NCI-H460 (cell line): Measurements from ENCODE around the gene KRTAP12-4. TPM values are rescaled to one million over a fixed set of nuclear protein-coding genes. Genes with fewer than 3 reads are reported as not detected.
"Not testable (repeated sequence)": the region's sequence is repeated elsewhere in the genome, so short reads cannot be mapped to it uniquely, and the experiment has no call there.

Experiments
- DNase-seq: peaks from one replicate; pipeline ENCODE4 v3.0.0-alpha.2; 2016; ENCODE audit warnings: low read depth; ENCODE audit errors: extremely low read depth
- total RNA-seq: library from RNA; depleted of rRNA; stranded (reverse); fragments of >200 nt; shearing (Covaris generic); gene quantifications from 2 replicates; pipeline ENCODE4 v1.2.3, GENCODE V29; 2014

KRTAP12-4 gene
- total RNA-seq, 1 experiment from 2014 or later, result not detected

- DNase-seq, result no peak
Measured at GRCh38 chr21:44658541-44658910, 4.1 kb upstream of the KRTAP12-4 start.

- no peak for DNase-seq
Measured at GRCh38 chr21:44657635-44658540, 3.4 kb upstream of the KRTAP12-4 start, which contains the start of gene KRTAP12-3. Gene KRTAP12-3 (plus strand): TSS chr21:44657932. CDS start chr21:44657980, 48 bp downstream.

GRCh38 chr21:44656868-44657267 lies 2.4 kb upstream of the KRTAP12-4 start:
- DNase-seq, result no peak

GRCh38 chr21:44653656-44654575 lies 543 bp downstream of the KRTAP12-4 start:
- DNase-seq, result no peak

- DNase-seq, result no peak
Measured at GRCh38 chr21:44653123-44653522, 1.3 kb downstream of the KRTAP12-4 start.

- no peak for DNase-seq
Measured at GRCh38 chr21:44650973-44651675, 3.3 kb downstream of the KRTAP12-4 start.

GRCh38 chr21:44650265-44650972 lies 4.0 kb downstream of the KRTAP12-4 start:
- DNase-seq, result no peak

GRCh38 chr21:44649521-44650100 lies 4.8 kb downstream of the KRTAP12-4 start:
- DNase-seq, result no peak

GRCh38 chr21:44648557-44649311 lies 5.7 kb downstream of the KRTAP12-4 start:
- DNase-seq, result no peak

GRCh38 chr21:44647222-44647552 lies 7.3 kb downstream of the KRTAP12-4 start:
- DNase-seq, result no peak

- DNase-seq, result not testable (repeated sequence)
Measured at GRCh38 chr21:44646366-44647221, 7.9 kb downstream of the KRTAP12-4 start, which contains the start of gene KRTAP10-11. Gene KRTAP10-11 (plus strand): TSS chr21:44646414. CDS start chr21:44646459, 45 bp downstream.

GRCh38 chr21:44644878-44645277 lies 9.6 kb downstream of the KRTAP12-4 start:
- no peak for DNase-seq

- DNase-seq, result no peak
Measured at GRCh38 chr21:44643741-44644310, 10.6 kb downstream of the KRTAP12-4 start.

GRCh38 chr21:44640761-44641160 lies 13.7 kb downstream of the KRTAP12-4 start:
- DNase-seq, result no peak

- DNase-seq, result no peak
Measured at GRCh38 chr21:44639331-44639655, 15.2 kb downstream of the KRTAP12-4 start.

GRCh38 chr21:44638506-44639330 lies 15.7 kb downstream of the KRTAP12-4 start:
- not testable (repeated sequence) for DNase-seq

GRCh38 chr21:44637851-44638348 lies 16.6 kb downstream of the KRTAP12-4 start:
- not testable (repeated sequence) for DNase-seq
